Measurements from ENCODE around the gene PRPF6. TPM values are rescaled to one million over a fixed set of nuclear protein-coding genes. Genes with fewer than 3 reads are reported as not detected.

The PRPF6 gene
- total and polyA plus RNA-seq, 2 of the 13 experiments (the other 11 are each of a cell fraction or from before 2014, with no cell fraction given), result 63.7 to 101 TPM

- peak; percentile 79 for TF ChIP-seq ZBTB14 (CRISPR knock-in tag; IDR thresholded peaks at IDR 0.05)
- peak; percentile 80 for TF ChIP-seq ZNF160 (CRISPR knock-in tag; IDR thresholded peaks at IDR 0.05)
- no peak; the same call in none of the 2 replicates for TF ChIP-seq ZNF749 (CRISPR knock-in tag; IDR thresholded peaks at IDR 0.05; ENCODE audit: borderline replicate concordance)
- TF ChIP-seq MIER3 (CRISPR knock-in tag; IDR thresholded peaks at IDR 0.05; ENCODE audit: borderline replicate concordance), result peak; percentile 78; the same call in 1 of the 2 replicates
- TF ChIP-seq NFE2L2 (IDR thresholded peaks at IDR 0.05; ENCODE audit: low read length), result no peak
- TF ChIP-seq ZNF839 (CRISPR knock-in tag; IDR thresholded peaks at IDR 0.05; ENCODE audit: borderline replicate concordance), result no peak; the same call in none of the 2 replicates
- 0 out of 2 replicates have a peak, but pooled peaks have one; percentile 46 for TF ChIP-seq ELK4 (CRISPR knock-in tag; IDR thresholded peaks at IDR 0.05; ENCODE audit: borderline replicate concordance)
- TF ChIP-seq ZFAT (CRISPR knock-in tag; conservative IDR thresholded peaks at IDR 0.05), result 0 out of 2 replicates have a peak, but pooled peaks have one; percentile 70
- TF ChIP-seq SRSF1 (optimal IDR thresholded peaks at IDR 0.05; ENCODE audit: low read depth, low read length), result peak; percentile 91
- TF ChIP-seq ZNF792 (CRISPR knock-in tag; IDR thresholded peaks at IDR 0.05), result peak; percentile 90; the same call in 1 of the 2 replicates
- TF ChIP-seq TFDP2 (CRISPR knock-in tag; IDR thresholded peaks at IDR 0.05), result peak; percentile 92
- no peak for TF ChIP-seq SOX6 (IDR thresholded peaks at IDR 0.05)
- TF ChIP-seq SOX6 (CRISPR knock-in tag; IDR thresholded peaks at IDR 0.05), result peak; percentile 55; the same call in 1 of the 2 replicates
- no peak for TF ChIP-seq ZBTB8A (CRISPR knock-in tag; IDR thresholded peaks at IDR 0.05; ENCODE audit: borderline replicate concordance, low read depth)
- TF ChIP-seq ZBTB40 (IDR thresholded peaks at IDR 0.05), result no peak
- TF ChIP-seq ZBTB40 (CRISPR knock-in tag; IDR thresholded peaks at IDR 0.05), result peak; percentile 78; the same call in 1 of the 2 replicates
These were observed 2.4 kb upstream of the PRPF6 start (continued) for GRCh38 chr20:63978319-63979228.

All from HepG2 (cell line).